NT2/D1 (cell line): ENCODE measurements around the gene ZNF385B.

Experiments
- YY1 ChIP-seq: IDR thresholded peaks from 2 replicates; pipeline ENCODE4 v1.6.1; 2011; ENCODE audit not compliant: insufficient read length, insufficient read depth
- ZNF274 ChIP-seq: IDR thresholded peaks from 2 replicates; pipeline ENCODE4 v1.6.1; 2011; ENCODE audit warnings: mild to moderate bottlenecking, low read depth, low read length

DNA sequence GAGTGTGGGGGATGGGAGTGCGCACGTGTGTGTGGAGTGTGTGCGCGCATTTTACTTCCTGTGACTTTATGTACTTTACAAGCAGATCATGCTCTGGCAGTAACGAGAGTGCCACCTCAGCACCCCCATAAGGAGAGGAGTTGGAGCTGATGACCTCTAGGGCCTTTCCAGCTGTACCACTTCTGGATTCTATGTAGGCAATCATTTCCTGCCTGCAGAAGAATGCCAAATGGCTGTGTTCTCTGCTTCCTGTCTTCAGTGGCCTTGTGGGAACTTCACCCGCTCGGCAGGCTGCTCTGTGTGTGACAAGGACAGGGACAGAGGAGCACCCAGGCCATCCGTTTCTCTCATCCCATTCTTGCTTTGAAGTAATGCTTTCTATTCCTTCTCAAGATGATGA lies 22.8 kb upstream of the ZNF385B start:
- TF ChIP-seq ZNF274 (no peak), YY1 (no peak)
